ENCODE measurements around the gene MAS1. TPM values are rescaled to one million over a fixed set of nuclear protein-coding genes. Genes with fewer than 3 reads are reported as not detected.

MAS1 gene
- total and polyA plus RNA-seq, 10 of the 15 experiments (the other 5 are each of a cell fraction or from before 2014, with no cell fraction given), result under 0.01 to 0.08 TPM; not detected in 8

DNA sequence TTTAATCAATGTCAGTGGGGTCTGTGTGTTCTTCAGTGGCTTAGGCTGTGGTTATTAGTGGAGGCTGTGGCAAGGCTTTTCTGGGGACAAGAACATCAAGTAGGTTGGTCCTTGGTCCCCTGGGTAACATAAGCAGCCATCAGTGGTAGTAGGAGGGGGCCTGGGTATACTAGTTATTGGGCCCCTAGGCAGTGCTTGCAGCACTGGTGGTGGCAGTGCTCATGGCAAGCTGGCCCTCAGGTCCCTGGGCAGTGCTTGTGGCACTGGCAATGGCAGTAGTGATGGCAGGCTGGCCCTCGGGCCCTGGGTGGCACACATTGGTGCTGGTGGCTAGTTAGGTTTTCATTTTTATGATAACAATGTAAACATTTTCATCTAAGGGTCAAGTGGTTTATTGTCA, 32.5 kb upstream of the MAS1 start (continued):
- no peak for TF ChIP-seq FOXM1 (IDR thresholded peaks at IDR 0.05; ENCODE audit: low read depth, low read length)

DNA sequence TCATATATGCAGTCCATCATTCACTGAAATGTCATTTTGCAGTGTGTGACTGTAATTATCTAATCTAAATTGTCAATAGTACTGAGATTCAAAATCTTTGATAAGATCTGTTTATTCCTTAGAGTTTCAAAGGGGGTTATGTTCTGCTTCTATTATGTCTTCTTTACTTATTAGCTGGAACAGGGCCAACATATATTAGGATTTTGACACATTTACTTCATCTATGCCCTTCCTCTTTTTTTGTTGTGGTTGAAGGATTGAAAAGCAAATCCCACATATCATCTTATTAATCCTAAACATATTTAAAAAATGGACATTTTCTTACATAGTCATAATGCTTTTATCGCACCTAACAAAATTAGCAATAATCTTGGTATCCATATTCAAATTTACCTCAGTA, 30.3 kb upstream of the MAS1 start:
- BruUV-seq (replicated peaks), result no TSS peak
- in situ Hi-C loops (cut with MboI), result loop anchor here (5.0 kb wide), 1 partner anchor 597 kb away; no protein-coding TSS in a partner anchor
- intact Hi-C loops (cut with micrococcal nuclease; ENCODE audit: unreplicated experiment), result loop anchor here (5.0 kb wide), 1 partner anchor 672 kb away; no protein-coding TSS in a partner anchor
- Histone ChIP-seq H3K27ac (ENCODE audit: control insufficient read depth, insufficient read depth) (no peak overlapping the region), H3K79me2 (ENCODE audit: control insufficient read depth, insufficient read depth, low read length) (no peaks in the 10 kb centered on the region), H3K4me1 (ENCODE audit: control insufficient read depth, insufficient read depth, low read length) (no peaks in the 10 kb centered on the region), H3K4me2 (ENCODE audit: control insufficient read depth, insufficient read depth) (no peak overlapping the region), H3K9ac (ENCODE audit: control insufficient read depth, insufficient read depth, low read length) (no peak overlapping the region), H2AFZ (ENCODE audit: control insufficient read depth, low read depth, low read length) (no peak overlapping the region), H3K4me3 (no peak overlapping the region), H3K27me3 (replicated peaks in 1 of 2; ENCODE audit: control insufficient read depth in 2 of 2, insufficient read depth in 2 of 2, low read length in 1 of 2) (no peaks in the 10 kb centered on the region; a peak in 1 of 4 replicates), H4K20me1 (ENCODE audit: control insufficient read depth, insufficient read depth) (no peaks in the 10 kb centered on the region), H3K9me3 (replicated peaks; ENCODE audit: control insufficient read depth, insufficient read depth, low read length) (no peaks in the 10 kb centered on the region; the same call in 2 of the 3 replicates), H3K36me3 (ENCODE audit: control insufficient read depth in 2 of 2, insufficient read depth in 2 of 2, low read length in 1 of 2) (no peaks in the 10 kb centered on the region)
- POLR2A ChIA-PET, result no interaction called here
- no peak for DNase-seq (ENCODE audit: low read depth, low spot score)
- no peak for FAIRE-seq
- 94% methylated on average over 1 of the region's 1 CpG for WGBS (ENCODE audit: insufficient coverage, insufficient replicate concordance, low lambda C conversion rate, missing lambda C conversion rate)
- ATAC-seq, result no peak
- TF ChIP-seq WRNIP1 (IDR thresholded peaks at IDR 0.05; ENCODE audit: borderline replicate concordance, low read depth, low read length) (no peak), KLF5 (IDR thresholded peaks at IDR 0.05; ENCODE audit: partially characterized antibody) (no peak)
- RAD21 ChIA-PET (ENCODE audit: unreplicated experiment), result interaction anchor here (1.0 to 5.4 kb wide), 2 partner anchors 40 to 81 kb away, joined by 3 to 74 read pairs; no protein-coding TSS in a partner anchor
- SMC1A ChIA-PET (ENCODE audit: uncharacterized antibody, unreplicated experiment), result interaction anchor here (4.7 kb wide), 1 partner anchor 81 kb away, joined by 113 read pairs; no protein-coding TSS in a partner anchor
- CTCF ChIA-PET, result interaction anchor here (1.7 kb wide), 1 partner anchor 8 kb away, joined by 5 read pairs; no protein-coding TSS in a partner anchor

DNA sequence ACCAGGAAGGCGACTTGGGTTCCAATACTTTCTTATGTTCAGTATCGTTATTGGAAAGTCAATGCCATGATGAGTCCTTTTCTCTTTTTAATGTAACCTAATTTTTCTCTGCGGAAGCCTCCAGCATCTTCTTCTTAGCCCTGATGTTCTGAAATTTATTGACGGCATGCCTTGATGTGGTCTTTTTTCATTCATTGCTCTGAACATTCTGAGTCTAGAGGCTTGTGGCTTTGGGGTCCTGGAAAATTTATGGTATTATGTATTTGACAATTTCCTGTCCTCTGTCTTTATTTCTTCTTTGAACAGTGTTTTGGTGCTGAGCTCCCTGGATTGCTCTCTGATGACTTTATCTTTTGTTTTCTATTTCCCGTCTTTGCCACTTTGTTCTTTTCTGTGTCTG, 28.7 kb upstream of the MAS1 start:
- Histone ChIP-seq H3K4me2 (ENCODE audit: control insufficient read depth, insufficient read depth) (no peak overlapping the region), H3K4me1 (ENCODE audit: control insufficient read depth, insufficient read depth, low read length) (no peaks in the 10 kb centered on the region), H3K27ac (ENCODE audit: control insufficient read depth, insufficient read depth) (no peak overlapping the region), H2AFZ (ENCODE audit: control insufficient read depth, low read depth, low read length) (no peak overlapping the region), H3K9me3 (replicated peaks; ENCODE audit: control insufficient read depth, insufficient read depth, low read length) (no peaks in the 10 kb centered on the region), H3K4me3 (no peak overlapping the region), H3K36me3 (ENCODE audit: control insufficient read depth in 2 of 2, insufficient read depth in 2 of 2, low read length in 1 of 2) (no peaks in the 10 kb centered on the region), H3K27me3 (replicated peaks in 1 of 2; ENCODE audit: control insufficient read depth in 2 of 2, insufficient read depth in 2 of 2, low read length in 1 of 2) (no peaks in the 10 kb centered on the region; a peak in 1 of 4 replicates), H4K20me1 (ENCODE audit: control insufficient read depth, insufficient read depth) (no peaks in the 10 kb centered on the region), H3K9ac (ENCODE audit: control insufficient read depth, insufficient read depth, low read length) (no peak overlapping the region), H3K79me2 (ENCODE audit: control insufficient read depth, insufficient read depth, low read length) (no peaks in the 10 kb centered on the region)
- ChIA-PET POLR2A (no interaction called here), CTCF (interaction anchor here (0.5 to 1.7 kb wide), 5 partner anchors 10 to 297 kb away, joined by 3 to 6 read pairs (median 4); no protein-coding TSS in a partner anchor), RAD21 (ENCODE audit: unreplicated experiment) (interaction anchor here (5.4 kb wide), 1 partner anchor 79 kb away, joined by 74 read pairs; no protein-coding TSS in a partner anchor), SMC1A (ENCODE audit: uncharacterized antibody, unreplicated experiment) (interaction anchor here (1.0 to 4.7 kb wide), 5 partner anchors 10 to 594 kb away, joined by 3 to 113 read pairs (median 5); no protein-coding TSS in a partner anchor)
- no peak for DNase-seq (ENCODE audit: low read depth, low spot score)
- in situ Hi-C loops (cut with MboI) (loop anchor here (5.0 kb wide), 1 partner anchor 595 kb away; no protein-coding TSS in a partner anchor), intact Hi-C loops (cut with micrococcal nuclease; ENCODE audit: unreplicated experiment) (loop anchor here (5.0 kb wide), 1 partner anchor 670 kb away; no protein-coding TSS in a partner anchor)
- FAIRE-seq, result no peak
- WGBS (ENCODE audit: insufficient coverage, insufficient replicate concordance, low lambda C conversion rate, missing lambda C conversion rate), result 36% methylated on average over 5 of the region's 5 CpGs
- BruUV-seq (replicated peaks), result no TSS peak
- ATAC-seq, result no peak
- TF ChIP-seq GATAD2B (conservative IDR thresholded peaks at IDR 0.05; ENCODE audit: low read depth) (no peak), RCOR1 (conservative IDR thresholded peaks at IDR 0.05; ENCODE audit: low read depth, low read length) (no peak), EGR1 (IDR thresholded peaks at IDR 0.05; ENCODE audit: borderline replicate concordance in 1 of 2, low read depth in 2 of 2, low read length in 2 of 2) (no peak), ZNF207 (IDR thresholded peaks at IDR 0.05; ENCODE audit: borderline replicate concordance) (no peak), YBX1 (IDR thresholded peaks at IDR 0.05) (no peak)
- TF ChIP-seq, protein P1, sequence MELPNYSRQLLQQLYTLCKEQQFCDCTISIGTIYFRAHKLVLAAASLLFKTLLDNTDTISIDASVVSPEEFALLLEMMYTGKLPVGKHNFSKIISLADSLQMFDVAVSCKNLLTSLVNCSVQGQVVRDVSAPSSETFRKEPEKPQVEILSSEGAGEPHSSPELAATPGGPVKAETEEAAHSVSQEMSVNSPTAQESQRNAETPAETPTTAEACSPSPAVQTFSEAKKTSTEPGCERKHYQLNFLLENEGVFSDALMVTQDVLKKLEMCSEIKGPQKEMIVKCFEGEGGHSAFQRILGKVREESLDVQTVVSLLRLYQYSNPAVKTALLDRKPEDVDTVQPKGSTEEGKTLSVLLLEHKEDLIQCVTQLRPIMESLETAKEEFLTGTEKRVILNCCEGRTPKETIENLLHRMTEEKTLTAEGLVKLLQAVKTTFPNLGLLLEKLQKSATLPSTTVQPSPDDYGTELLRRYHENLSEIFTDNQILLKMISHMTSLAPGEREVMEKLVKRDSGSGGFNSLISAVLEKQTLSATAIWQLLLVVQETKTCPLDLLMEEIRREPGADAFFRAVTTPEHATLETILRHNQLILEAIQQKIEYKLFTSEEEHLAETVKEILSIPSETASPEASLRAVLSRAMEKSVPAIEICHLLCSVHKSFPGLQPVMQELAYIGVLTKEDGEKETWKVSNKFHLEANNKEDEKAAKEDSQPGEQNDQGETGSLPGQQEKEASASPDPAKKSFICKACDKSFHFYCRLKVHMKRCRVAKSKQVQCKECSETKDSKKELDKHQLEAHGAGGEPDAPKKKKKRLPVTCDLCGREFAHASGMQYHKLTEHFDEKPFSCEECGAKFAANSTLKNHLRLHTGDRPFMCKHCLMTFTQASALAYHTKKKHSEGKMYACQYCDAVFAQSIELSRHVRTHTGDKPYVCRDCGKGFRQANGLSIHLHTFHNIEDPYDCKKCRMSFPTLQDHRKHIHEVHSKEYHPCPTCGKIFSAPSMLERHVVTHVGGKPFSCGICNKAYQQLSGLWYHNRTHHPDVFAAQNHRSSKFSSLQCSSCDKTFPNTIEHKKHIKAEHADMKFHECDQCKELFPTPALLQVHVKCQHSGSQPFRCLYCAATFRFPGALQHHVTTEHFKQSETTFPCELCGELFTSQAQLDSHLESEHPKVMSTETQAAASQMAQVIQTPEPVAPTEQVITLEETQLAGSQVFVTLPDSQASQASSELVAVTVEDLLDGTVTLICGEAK (IDR thresholded peaks at IDR 0.05; ENCODE audit: borderline replicate concordance), result no peak

All from GM12878 (cell line).